Body of pancreas (tissue), 4 donors: ENCODE data around the gene HAND1. TPM values are rescaled to one million over a fixed set of nuclear protein-coding genes. Genes with fewer than 3 reads are reported as not detected.

ENCODE experiments used
- ATAC-seq: fragments of 150-250 bp; one replicate; pipeline ENCODE4 v1.9.1; 2016
- DNase-seq, 4 donors: peaks; one replicate each; pipeline ENCODE4 v3.0.0-alpha.2; 2019
- H3K27ac ChIP-seq, 4 donors: fragments of 200-600 bp; sonication (generic); 1 replicate in 3 of 4; 2 replicates in 1 of 4; pipeline versions ENCODE4 v1.5.1 to v1.6.1; 2016 to 2019; ENCODE audit warnings: mild to moderate bottlenecking in 1 of 4, mixed read lengths in 1 of 4, moderate library complexity in 1 of 4
- H3K27me3 ChIP-seq, 2 donors: fragments of 200-600 bp; sonication (generic); one replicate each; pipeline ENCODE4 v1.6.0; 2016; ENCODE audit warnings: mild to moderate bottlenecking in 1 of 2
- H3K36me3 ChIP-seq, 2 donors: fragments of 200-600 bp; sonication (generic); replicated peaks in 1 of 2; 2 replicates each; pipeline ENCODE4 v1.5.1; 2016; ENCODE audit warnings: low read depth in 2 of 2; ENCODE audit not compliant: insufficient read depth in 1 of 2
- H3K4me1 ChIP-seq: fragments of 200-600 bp; sonication (generic); one replicate; pipeline ENCODE4 v1.6.0; 2016
- H3K4me3 ChIP-seq, 2 donors: fragments of 200-600 bp; sonication (generic); 1 replicate in 1 of 2; 2 replicates in 1 of 2; pipeline ENCODE4 v1.5.1; 2016 to 2019
- H3K9me3 ChIP-seq, 3 donors: fragments of 200-600 bp; sonication (generic); 1 replicate in 2 of 3; 2 replicates in 1 of 3; pipeline ENCODE4 v1.5.1; 2016
- POLR2A ChIP-seq, 3 donors: fragments of 450-650 bp; IDR thresholded peaks; one replicate each; pipeline ENCODE4 v1.6.1; 2016; ENCODE audit warnings: antibody characterized with exemption in 3 of 3, mild to moderate bottlenecking in 2 of 3
- WGBS, 2 donors: methylation state at CpG; one replicate each; pipeline ENCODE4 v1.1.5; 2017; 5-methylcytosine and 5-hydroxymethylcytosine counted together
- intact Hi-C: fragments of 100-400 bp; cut with DNase I; formaldehyde crosslinking; loops from one replicate; pipeline ENCODE4 v1.15.1; 2023
- total RNA-seq, 2 donors: library from RNA; depleted of rRNA; stranded (reverse); fragments of >200 nt; gene quantifications; one replicate each; pipeline ENCODE4 v1.1.0, GENCODE V29; 2016
- TF ChIP-seq, protein P1 (sequence below), 7 experiments: fragments of 450-650 bp in 4 of 7; fragments of 200-600 bp in 3 of 7; sonication (generic) in 3 of 7; IDR thresholded peaks; one replicate each; pipeline ENCODE4 v1.5.1; 2016 to 2019; ENCODE audit warnings: antibody characterized with exemption in 7 of 7

The HAND1 gene
- total RNA-seq, 2 donors from 2014 or later: not detected

GRCh38 chr5:154467655-154468354 lies 10.2 kb downstream of the HAND1 start:
- peak; percentile 72 to 83 (median 76) for DNase-seq
- no peaks in the 10 kb centered on the region for H3K4me1 ChIP-seq
- ATAC-seq: peak; percentile 83
- no peak for TF ChIP-seq POLR2A (IDR thresholded peaks at IDR 0.05)
- TF ChIP-seq, protein P1, sequence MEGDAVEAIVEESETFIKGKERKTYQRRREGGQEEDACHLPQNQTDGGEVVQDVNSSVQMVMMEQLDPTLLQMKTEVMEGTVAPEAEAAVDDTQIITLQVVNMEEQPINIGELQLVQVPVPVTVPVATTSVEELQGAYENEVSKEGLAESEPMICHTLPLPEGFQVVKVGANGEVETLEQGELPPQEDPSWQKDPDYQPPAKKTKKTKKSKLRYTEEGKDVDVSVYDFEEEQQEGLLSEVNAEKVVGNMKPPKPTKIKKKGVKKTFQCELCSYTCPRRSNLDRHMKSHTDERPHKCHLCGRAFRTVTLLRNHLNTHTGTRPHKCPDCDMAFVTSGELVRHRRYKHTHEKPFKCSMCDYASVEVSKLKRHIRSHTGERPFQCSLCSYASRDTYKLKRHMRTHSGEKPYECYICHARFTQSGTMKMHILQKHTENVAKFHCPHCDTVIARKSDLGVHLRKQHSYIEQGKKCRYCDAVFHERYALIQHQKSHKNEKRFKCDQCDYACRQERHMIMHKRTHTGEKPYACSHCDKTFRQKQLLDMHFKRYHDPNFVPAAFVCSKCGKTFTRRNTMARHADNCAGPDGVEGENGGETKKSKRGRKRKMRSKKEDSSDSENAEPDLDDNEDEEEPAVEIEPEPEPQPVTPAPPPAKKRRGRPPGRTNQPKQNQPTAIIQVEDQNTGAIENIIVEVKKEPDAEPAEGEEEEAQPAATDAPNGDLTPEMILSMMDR (IDR thresholded peaks at IDR 0.05): peak; percentile 68 to 95 (median 74)
- no peaks in the 10 kb centered on the region for H3K36me3 ChIP-seq
- H3K4me3 ChIP-seq: no peak overlapping the region
- intact Hi-C loops: no loop called here
- WGBS, 2 donors: 34 to 43% methylated on average over 16 to 18 of the region's 18 CpGs
- H3K9me3 ChIP-seq: no peaks in the 10 kb centered on the region
- H3K27ac ChIP-seq: no peak overlapping the region
- peaks cover 0 to 3% of the 10 kb centered on the region in 2 donors for H3K27me3 ChIP-seq

- no peak for ATAC-seq
- intact Hi-C loops: no loop called here
These were observed 11.4 kb downstream of the HAND1 start for GRCh38 chr5:154466671-154467070.

DNA sequence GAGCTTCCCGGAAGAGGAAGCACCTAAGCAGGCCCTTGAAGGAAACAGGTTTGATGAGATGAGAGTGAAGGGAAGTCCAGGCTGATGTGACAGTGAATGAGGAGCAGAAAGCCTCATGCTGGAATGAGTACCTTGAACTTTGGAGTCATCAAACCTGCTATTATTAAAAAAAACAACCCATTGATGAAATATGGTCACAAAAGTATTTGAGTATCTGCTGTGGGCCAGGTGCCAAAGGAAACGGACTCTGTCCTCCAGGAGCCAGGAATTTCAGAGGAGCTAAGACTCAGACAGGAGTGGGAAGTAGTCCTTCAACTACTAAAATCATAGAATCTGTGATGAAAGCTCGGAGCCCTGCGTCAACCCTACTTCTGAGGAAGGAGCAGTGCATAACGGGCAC lies 11.9 kb downstream of the HAND1 start:
- Histone ChIP-seq H3K27ac (no peak overlapping the region), H3K27me3 (no peaks in the 10 kb centered on the region), H3K9me3 (no peaks in the 10 kb centered on the region), H3K4me1 (no peaks in the 10 kb centered on the region), H3K4me3 (no peak overlapping the region), H3K36me3 (no peaks in the 10 kb centered on the region)
- no peak for TF ChIP-seq POLR2A (IDR thresholded peaks at IDR 0.05)
- TF ChIP-seq, protein P1 (IDR thresholded peaks at IDR 0.05): no peak
- 61% methylated on average over 5 of the region's 5 CpGs for WGBS, 2 donors
- ATAC-seq: no peak
- DNase-seq: no peak
- intact Hi-C loops: no loop called here

More at GRCh38 chr5:154466671-154467070, 11.4 kb downstream of the HAND1 start:
- no peak for DNase-seq
- Histone ChIP-seq H3K4me3 (no peak overlapping the region), H3K4me1 (no peaks in the 10 kb centered on the region), H3K27me3 (no peaks in the 10 kb centered on the region), H3K27ac (no peak overlapping the region), H3K9me3 (no peaks in the 10 kb centered on the region), H3K36me3 (no peaks in the 10 kb centered on the region)
- TF ChIP-seq, protein P1 (IDR thresholded peaks at IDR 0.05): no peak
- no peak for TF ChIP-seq POLR2A (IDR thresholded peaks at IDR 0.05)
- WGBS, 2 donors: 64 to 78% methylated on average over 5 of the region's 5 CpGs

DNA sequence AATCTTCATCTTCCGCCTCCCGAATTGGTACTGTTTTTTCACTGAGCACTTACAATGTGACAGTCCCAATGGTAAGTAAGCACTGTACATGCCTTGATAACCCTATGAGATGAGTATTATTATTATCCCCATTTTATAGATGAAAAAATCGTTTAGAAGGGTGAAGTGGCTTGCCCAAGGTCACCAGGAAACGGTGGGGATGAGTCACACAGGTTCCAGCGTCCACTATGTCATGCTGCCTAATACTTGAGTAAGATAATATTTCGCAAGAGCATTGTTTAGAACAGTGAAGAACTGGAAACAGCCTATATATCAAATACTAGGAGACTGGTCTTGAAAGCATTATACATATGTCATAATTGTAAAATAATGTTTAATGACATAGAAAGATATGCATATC lies 12.9 kb downstream of the HAND1 start:
- intact Hi-C loops: no loop called here
- 46 to 47% methylated on average over 6 of the region's 6 CpGs for WGBS, 2 donors
- ATAC-seq (no peak), DNase-seq (peak in 1 of 4 donors; percentile 24)
- no peak for TF ChIP-seq POLR2A (IDR thresholded peaks at IDR 0.05)
- TF ChIP-seq, protein P1 (IDR thresholded peaks at IDR 0.05): no peak
- Histone ChIP-seq H3K9me3 (no peaks in the 10 kb centered on the region), H3K27me3 (no peaks in the 10 kb centered on the region), H3K27ac (no peak overlapping the region), H3K4me3 (no peak overlapping the region), H3K4me1 (no peaks in the 10 kb centered on the region), H3K36me3 (no peaks in the 10 kb centered on the region)

- TF ChIP-seq, protein P1 (IDR thresholded peaks at IDR 0.05): no peak
- TF ChIP-seq POLR2A (IDR thresholded peaks at IDR 0.05): no peak
- DNase-seq: no peak
- ATAC-seq: no peak
- Histone ChIP-seq H3K27ac (no peak overlapping the region), H3K36me3 (no peaks in the 10 kb centered on the region), H3K27me3 (no peaks in the 10 kb centered on the region), H3K4me3 (no peak overlapping the region), H3K4me1 (no peaks in the 10 kb centered on the region), H3K9me3 (no peaks in the 10 kb centered on the region)
- intact Hi-C loops: no loop called here
- WGBS, 2 donors: 21 to 28% methylated on average over 1 of the region's 1 CpG
These were observed 13.6 kb downstream of the HAND1 start for GRCh38 chr5:154464438-154464837.
